Measurements from ENCODE around the gene DTNB.
"Not testable (repeated sequence)": the region's sequence is repeated elsewhere in the genome, so short reads cannot be mapped to it uniquely, and the experiment has no call there.

DTNB gene

DNA sequence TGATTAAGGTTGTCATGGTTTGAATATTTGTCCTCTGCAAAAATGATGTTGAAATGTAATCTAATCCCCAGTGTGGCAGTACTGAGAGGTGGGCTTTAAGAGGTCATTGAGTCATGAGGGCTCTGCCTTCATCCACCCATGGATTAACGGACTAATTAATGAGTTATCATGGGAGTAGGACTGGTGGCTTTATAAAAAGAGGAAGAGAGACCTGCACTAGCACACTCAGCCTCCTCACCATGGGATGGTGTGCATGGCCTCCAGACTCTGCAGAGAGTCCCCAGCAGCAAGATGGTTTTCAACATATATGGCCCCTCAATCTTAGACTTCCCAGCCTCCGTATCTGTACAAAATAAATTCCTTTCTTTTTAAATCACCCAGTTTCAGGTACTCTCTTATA lies 41.0 kb downstream of the DTNB start:
- no peak for DNase-seq (ENCODE audit: low read depth in 2 of 2)

GRCh38 chr2:25624635-25625034 lies 48.7 kb downstream of the DTNB start:
- no peak for DNase-seq (ENCODE audit: low read depth in 2 of 2)

DNA sequence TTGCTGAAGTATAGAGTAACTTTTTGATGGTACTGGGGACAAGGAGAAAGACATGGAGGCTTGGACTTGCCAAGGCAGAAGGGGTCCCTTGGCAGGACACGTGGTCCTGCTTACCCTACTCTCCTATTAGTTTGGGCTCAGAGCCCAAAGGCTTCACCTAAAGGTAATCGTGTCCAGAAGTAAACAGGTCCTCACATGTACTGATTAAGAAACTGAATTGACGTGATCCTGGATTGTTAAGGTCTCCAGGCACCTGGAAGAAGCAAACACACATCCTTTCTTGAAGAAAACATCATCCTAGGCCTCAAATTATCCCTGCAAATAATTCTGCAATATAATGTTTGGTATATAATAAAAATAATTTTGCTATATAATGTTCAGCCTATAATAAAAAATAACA lies 50.0 kb downstream of the DTNB start:
- DNase-seq (ENCODE audit: low read depth in 2 of 2): no peak

DNA sequence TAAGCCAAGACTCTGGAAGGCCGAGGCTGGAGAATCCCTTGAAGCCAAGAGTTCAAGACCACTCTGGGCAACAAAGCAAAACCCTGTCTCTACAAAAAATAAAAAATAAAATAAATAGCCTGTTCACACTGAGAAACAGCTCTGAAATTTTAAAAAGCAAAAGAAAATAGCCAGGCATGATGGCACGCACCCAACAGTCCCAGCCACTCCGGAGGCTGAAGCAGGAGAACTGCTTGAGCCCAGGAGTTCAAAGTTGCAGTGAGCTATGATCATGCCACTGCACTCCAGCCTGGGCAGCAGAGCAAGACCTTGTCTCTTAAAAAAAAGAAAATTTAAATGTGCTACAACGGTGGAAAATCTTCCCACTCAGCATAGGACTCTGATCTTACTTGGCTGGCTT lies 52.7 kb downstream of the DTNB start:
- no peak for DNase-seq (ENCODE audit: low read depth in 2 of 2)

- no peak for DNase-seq (ENCODE audit: low read depth in 2 of 2)
Observed at GRCh38 chr2:25620077-25620476, 53.3 kb downstream of the DTNB start.

DNA sequence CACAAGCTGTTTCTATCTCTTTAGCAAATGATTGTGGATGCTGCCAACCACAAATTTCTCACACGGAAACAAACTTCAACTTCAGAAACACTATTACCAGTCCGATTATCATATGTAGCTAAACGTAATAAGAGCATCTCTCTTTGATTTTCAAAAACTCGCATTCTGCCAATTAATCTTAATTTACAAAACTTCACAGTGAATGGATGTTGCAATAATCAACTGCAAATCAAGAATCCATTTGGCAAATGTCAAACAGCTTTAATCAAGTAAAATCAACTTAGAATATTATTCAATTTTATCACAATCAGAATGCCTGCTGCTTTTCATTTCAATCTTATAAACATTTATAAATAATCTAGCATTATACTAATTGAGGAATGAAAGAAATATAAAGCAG lies 54.2 kb downstream of the DTNB start:
- no peak for DNase-seq (ENCODE audit: low read depth in 2 of 2)

GRCh38 chr2:25618676-25619075 lies 54.7 kb downstream of the DTNB start:
- DNase-seq (ENCODE audit: low read depth in 2 of 2): no peak

DNA sequence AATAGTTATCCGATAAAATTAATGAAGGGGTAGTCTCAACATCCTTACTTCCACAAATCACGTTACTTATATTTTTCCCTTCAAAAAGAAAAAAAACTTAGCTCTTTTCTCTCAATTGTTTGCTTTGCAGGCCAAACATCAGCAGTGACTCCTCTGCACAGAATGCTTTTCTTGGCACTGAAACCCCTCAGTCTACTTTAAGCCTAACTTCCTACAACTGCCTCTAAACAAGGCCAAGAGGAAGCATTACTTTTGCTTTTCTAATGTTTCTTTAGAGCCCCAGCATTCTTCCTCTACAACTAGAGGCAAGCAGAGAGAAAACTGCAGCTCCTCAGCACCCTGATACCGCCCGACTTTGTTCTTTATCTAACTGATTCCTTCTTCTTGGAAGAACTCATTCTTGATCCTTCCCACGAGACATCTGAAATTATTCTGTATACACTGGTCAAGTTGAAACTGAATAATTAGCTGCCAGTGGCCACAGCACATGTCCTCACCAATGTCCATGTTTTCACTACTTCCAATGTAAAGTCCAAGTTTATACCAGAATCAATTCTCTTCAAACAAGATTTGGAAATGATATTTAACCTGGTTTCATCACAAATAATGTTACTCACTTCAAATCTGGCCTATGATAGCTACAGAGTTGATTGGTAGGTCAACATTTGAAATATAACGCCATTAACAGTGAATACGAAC lies 55.3 kb downstream of the DTNB start:
- DNase-seq (ENCODE audit: low read depth in 2 of 2): no peak

GRCh38 chr2:25615920-25616319 lies 57.5 kb downstream of the DTNB start:
- DNase-seq (ENCODE audit: low read depth in 2 of 2): no peak

DNA sequence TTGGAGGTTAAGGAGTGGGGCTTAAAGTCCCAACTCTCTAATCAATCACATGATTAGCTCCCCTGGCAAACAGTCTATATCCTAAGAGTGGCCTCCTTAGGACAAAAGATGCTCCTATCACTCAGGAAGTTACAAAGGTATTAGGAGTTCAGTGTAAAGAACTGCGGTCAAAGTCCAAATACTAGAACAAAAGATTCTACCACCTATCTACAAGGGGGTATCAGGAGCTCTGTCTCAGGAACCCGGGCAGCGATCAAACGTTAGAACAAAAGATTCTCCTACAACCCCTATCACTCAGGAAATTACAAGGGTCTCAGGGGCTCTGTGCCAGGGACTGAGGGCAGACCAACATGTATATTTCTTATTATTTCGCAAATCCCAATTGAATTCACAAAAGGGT lies 58.0 kb downstream of the DTNB start:
- DNase-seq (ENCODE audit: low read depth in 2 of 2): no peak

DNA sequence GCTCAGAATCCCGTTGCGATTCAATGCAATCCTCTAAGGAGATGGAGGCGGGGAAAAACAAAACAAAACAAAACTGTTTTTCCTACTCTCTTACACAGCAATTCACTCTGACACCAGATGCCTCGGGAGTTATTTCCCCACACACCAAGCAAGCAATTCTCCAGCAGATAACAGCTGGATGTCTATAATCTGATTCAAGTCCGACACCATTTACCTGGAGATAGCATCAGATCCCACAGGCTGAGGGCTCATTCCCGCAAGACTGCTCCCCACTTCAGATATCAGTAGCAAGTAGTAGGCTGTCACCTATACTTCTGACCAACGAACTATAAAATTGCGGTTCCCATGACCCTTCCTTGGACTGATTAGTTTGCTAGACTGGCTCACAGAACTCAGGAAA lies 58.7 kb downstream of the DTNB start:
- no peak for DNase-seq (ENCODE audit: low read depth in 2 of 2)

- DNase-seq (ENCODE audit: low read depth in 2 of 2): no peak
Observed at GRCh38 chr2:25608718-25609117, 64.7 kb downstream of the DTNB start.

DNA sequence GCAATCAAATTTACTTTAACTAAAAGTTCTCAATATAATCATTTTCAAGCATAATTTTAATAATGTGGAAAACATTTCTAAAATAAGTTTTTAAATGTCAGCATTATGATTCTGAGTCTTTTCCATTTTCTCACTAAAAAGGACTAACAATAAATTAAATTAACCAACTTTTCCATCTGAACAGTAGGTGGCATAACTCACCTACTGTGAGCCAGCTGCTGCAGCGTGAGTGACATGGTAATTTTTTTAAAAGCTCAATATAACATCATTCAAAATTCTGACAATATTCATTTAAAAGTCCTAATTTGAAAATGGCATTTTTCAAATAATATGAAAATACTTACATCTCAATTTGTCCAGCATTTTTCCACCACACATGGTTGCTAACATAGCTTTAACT lies 66.5 kb downstream of the DTNB start:
- no peak for DNase-seq (ENCODE audit: low read depth in 2 of 2)

- no peak for DNase-seq (ENCODE audit: low read depth in 2 of 2)
Observed at GRCh38 chr2:25602333-25602723, 71.0 kb downstream of the DTNB start.

DNA sequence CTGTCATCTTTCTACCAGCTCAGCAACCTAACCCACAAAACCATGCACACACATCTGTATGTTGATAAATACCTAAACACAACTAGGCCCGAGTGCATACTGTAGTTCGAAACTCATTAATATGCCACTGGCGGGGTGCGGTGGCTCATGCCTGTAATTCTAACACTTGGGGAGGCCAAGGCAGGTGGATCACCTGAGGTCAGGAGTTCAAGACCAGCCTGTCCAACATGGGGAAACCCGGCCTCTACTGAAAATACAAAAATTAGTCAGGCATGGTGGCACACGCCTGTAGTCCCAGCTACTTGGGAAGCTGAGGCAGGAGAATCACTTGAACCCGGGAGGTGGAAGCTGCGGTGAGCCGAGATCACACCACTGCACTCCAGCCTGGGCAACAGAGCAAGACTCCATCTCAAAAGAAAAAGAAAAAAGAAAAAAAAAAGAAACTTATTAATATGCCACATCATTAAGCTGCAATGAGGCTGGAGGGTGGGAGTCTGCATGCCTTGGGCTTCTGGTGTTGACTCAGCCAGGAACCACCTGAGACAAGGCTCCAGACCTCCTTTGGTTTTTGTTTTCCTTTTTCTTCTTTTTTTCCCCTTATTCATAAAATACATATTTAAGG lies 71.6 kb downstream of the DTNB start:
- DNase-seq (ENCODE audit: low read depth in 2 of 2): not testable (repeated sequence)

- DNase-seq (ENCODE audit: low read depth in 2 of 2): no peak
Observed at GRCh38 chr2:25598911-25599310, 74.5 kb downstream of the DTNB start.

GRCh38 chr2:25598332-25598731 lies 75.0 kb downstream of the DTNB start:
- no peak for DNase-seq (ENCODE audit: low read depth in 2 of 2)

GRCh38 chr2:25597881-25598280 lies 75.5 kb downstream of the DTNB start:
- no peak for DNase-seq (ENCODE audit: low read depth in 2 of 2)

DNA sequence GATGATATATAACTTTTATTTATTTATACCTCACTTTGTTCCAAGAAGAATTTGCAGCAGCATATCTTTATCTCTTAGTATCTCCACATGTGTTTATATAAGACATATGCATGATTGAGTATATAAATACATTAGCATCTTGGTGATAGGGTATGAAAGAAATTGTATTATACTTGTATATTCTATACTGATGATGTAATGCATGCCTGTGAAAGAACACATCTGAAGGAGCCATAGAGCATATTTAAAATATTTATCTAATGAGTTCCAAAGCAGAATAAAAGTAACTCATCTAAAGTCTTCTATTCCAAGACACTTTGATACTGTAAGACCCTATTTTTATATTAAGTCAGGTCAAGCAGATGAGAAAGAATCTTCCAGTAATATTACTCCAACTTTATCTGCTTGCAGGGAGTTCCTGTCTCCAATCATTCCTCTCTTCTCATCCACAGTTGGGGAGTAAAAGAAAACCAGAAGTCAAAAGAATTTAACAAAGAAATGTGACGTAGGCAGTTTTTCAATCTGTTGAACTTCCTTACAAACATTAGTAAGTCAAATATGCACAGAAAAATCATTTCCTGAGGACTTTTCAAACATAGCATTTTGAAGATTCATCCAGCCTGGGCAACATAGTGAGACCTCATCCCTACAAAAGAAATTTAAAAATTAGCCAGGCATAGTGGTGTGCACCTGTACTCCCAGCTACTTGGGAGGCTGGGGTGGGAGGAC lies 76.7 kb downstream of the DTNB start:
- DNase-seq (ENCODE audit: low read depth in 2 of 2): no peak

DNA sequence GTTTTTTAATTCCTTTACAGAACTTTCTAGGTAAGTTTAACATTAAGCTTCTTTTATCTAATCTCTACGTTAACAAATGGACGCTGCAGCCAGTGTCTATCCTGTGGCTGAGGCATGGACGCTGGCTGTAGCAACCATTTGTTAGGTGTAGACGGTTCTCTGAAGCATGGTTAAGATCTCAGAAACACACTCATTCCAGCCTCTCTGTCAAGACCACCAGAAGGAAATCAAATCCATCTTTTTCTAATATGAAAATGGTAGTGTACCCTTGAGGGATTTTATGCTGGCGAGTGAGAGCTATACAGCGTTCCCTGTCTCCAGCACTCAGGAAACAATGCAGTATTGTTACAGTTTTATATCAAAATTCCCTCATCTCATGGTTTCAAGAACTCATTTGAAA lies 78.0 kb downstream of the DTNB start:
- no peak for DNase-seq (ENCODE audit: low read depth in 2 of 2)

- DNase-seq (ENCODE audit: low read depth in 2 of 2): no peak
Observed at GRCh38 chr2:25594991-25595390, 78.4 kb downstream of the DTNB start.

DNA sequence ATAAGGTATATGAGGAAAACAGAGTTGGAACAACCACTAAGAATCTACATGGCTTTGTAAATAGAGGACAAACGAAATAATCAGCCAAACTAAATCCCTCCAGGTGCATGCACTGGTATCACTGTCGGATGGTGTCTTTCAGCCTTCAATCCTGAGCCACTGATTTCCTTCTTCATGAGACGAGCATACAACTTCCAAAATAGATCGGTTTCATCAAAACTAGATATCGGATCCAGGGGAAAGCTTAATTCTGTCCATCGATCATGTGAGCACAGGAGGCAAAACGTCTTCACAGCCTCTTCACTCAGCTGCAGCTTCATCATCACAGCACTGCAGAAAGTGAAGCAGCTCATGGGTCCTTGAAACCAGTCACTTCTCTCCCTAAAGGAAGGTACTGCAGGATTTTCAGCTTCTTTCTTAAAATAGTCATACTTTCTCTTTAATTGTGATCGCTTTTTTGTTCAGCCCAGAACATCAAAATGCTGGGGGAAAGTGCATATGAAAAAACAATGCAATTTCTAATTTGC lies 80.5 kb downstream of the DTNB start:
- DNase-seq (ENCODE audit: low read depth in 2 of 2): no peak

- DNase-seq (ENCODE audit: low read depth in 2 of 2): no peak
Observed at GRCh38 chr2:25590921-25591505, 82.4 kb downstream of the DTNB start.

Data from activated CD4-positive, alpha-beta T cell treated with anti-CD3 and anti-CD28 coated beads for 24 hours (primary cell).